Psoas muscle (tissue), 8 donors: ENCODE measurements around the gene EIF2B1. TPM values are rescaled to one million over a fixed set of nuclear protein-coding genes. Genes with fewer than 3 reads are reported as not detected.

Experiments used
- ATAC-seq, 4 donors: fragments of 200-7000 bp; cut with Tn5 transposase; one replicate each; pipeline ENCODE4 v1.9.1; 2020; ENCODE audit warnings: moderate library complexity in 3 of 4, mild to moderate bottlenecking in 2 of 4
- DNase-seq, 2 donors: peaks; one replicate each; pipeline ENCODE4 v3.0.0-alpha.2; 2020
- H3K27ac ChIP-seq: fragments of 200-600 bp; one replicate; pipeline ENCODE4 v1.8.0; 2022
- H3K27me3 ChIP-seq, 3 donors: fragments of 200-600 bp in 1 of 3; one replicate each; pipeline versions ENCODE4 v1.6.1 to v1.8.0; 2013 to 2022; ENCODE audit warnings: low read length in 2 of 3, mild to moderate bottlenecking in 2 of 3, moderate library complexity in 1 of 3; ENCODE audit not compliant: insufficient read depth in 3 of 3
- H3K36me3 ChIP-seq, 2 donors: fragments of 200-600 bp in 1 of 2; one replicate each; pipeline versions ENCODE4 v1.6.1 to v1.8.0; 2013 to 2022; ENCODE audit warnings: low read depth in 1 of 2, mild to moderate bottlenecking in 1 of 2, moderate library complexity in 1 of 2; ENCODE audit not compliant: insufficient read depth in 1 of 2
- H3K4me1 ChIP-seq: fragments of 200-600 bp; one replicate; pipeline ENCODE4 v1.8.0; 2022
- H3K4me3 ChIP-seq: fragments of 200-600 bp; one replicate; pipeline ENCODE4 v1.8.0; 2022; ENCODE audit warnings: mild to moderate bottlenecking
- H3K9me3 ChIP-seq: fragments of 200-600 bp; one replicate; pipeline ENCODE4 v1.8.0; 2022
- WGBS, 3 donors: extraction: QIAGEN DNeasy Blood & Tissue Kit; methylation state at CpG; one replicate each; pipeline versions ENCODE4 v1.1.6 to v1.1.7; 2013; 5-methylcytosine and 5-hydroxymethylcytosine counted together
- intact Hi-C, 2 donors: fragments of 100-400 bp; cut with DNase I; formaldehyde crosslinking; loops; one replicate each; pipeline versions ENCODE4 v1.11.0 to v1.14.2; 2022
- polyA plus RNA-seq, 3 donors: library from polyadenylated mRNA; stranded (reverse); fragments of 200-250 nt; gene quantifications; one replicate each; pipeline ENCODE4 v1.2.3, GENCODE V29; 2013
- total RNA-seq, 4 donors: library from RNA; stranded (reverse); fragmentation: NEBNext Ultra II Directional in 2 of 4; extraction: Animal tissue kit (Norgen Biotek cat#: 25700) in 2 of 4; gene quantifications; one replicate each; pipeline versions ENCODE4 v1.2.1 to v1.2.4, GENCODE V29; 2021 to 2023
- TF ChIP-seq, protein P1 (sequence below): fragments of 200-600 bp; IDR thresholded peaks from one replicate; pipeline ENCODE4 v1.8.0; 2022; ENCODE audit warnings: antibody characterized with exemption
- donor health status: healthy with polysubstance abuse.
- donor health status: DM: no; HTN: no; CAD: no; lungs with moderate emphysema.
- donor health status: Bipolar disorder and iron deficiency.
- donor health status: healthy.
- donor health status: DM: yes; HTN: yes; CAD: no.
- donor health status: DM: no; HTN: no; CAD: no.
- donor health status: DM: no; HTN: no; CAD: no.
- donor health status: DM: yes; HTN: yes; CAD: no.

Gene EIF2B1
- total and polyA plus RNA-seq, 7 donors: 27.4 to 48.2 (median 39.5) TPM

- Histone ChIP-seq H3K27me3 (no peaks in the 10 kb centered on the region), H3K36me3 (peaks cover 5 to 31% of the 10 kb centered on the region in 2 donors), H3K9me3 (no peaks in the 10 kb centered on the region), H3K4me3 (peak overlapping the region; percentile 88), H3K4me1 (peaks cover 9% of the 10 kb centered on the region), H3K27ac (peak overlapping the region; percentile 88)
- DNase-seq: no peak
- WGBS, 3 donors: 9 to 12% (median 10%) methylated on average over 19 of the region's 19 CpGs
- intact Hi-C loops: loop anchor here in 1 of 2 donors (10.0 kb wide), 1 partner anchor 351 kb away; no protein-coding TSS in a partner anchor
- ATAC-seq: peak in 1 of 4 donors; percentile 6
- TF ChIP-seq, protein P1, sequence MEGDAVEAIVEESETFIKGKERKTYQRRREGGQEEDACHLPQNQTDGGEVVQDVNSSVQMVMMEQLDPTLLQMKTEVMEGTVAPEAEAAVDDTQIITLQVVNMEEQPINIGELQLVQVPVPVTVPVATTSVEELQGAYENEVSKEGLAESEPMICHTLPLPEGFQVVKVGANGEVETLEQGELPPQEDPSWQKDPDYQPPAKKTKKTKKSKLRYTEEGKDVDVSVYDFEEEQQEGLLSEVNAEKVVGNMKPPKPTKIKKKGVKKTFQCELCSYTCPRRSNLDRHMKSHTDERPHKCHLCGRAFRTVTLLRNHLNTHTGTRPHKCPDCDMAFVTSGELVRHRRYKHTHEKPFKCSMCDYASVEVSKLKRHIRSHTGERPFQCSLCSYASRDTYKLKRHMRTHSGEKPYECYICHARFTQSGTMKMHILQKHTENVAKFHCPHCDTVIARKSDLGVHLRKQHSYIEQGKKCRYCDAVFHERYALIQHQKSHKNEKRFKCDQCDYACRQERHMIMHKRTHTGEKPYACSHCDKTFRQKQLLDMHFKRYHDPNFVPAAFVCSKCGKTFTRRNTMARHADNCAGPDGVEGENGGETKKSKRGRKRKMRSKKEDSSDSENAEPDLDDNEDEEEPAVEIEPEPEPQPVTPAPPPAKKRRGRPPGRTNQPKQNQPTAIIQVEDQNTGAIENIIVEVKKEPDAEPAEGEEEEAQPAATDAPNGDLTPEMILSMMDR: no peak
Measured at GRCh38 chr12:123634142-123634561, 666 bp upstream of the EIF2B1 start.

DNA sequence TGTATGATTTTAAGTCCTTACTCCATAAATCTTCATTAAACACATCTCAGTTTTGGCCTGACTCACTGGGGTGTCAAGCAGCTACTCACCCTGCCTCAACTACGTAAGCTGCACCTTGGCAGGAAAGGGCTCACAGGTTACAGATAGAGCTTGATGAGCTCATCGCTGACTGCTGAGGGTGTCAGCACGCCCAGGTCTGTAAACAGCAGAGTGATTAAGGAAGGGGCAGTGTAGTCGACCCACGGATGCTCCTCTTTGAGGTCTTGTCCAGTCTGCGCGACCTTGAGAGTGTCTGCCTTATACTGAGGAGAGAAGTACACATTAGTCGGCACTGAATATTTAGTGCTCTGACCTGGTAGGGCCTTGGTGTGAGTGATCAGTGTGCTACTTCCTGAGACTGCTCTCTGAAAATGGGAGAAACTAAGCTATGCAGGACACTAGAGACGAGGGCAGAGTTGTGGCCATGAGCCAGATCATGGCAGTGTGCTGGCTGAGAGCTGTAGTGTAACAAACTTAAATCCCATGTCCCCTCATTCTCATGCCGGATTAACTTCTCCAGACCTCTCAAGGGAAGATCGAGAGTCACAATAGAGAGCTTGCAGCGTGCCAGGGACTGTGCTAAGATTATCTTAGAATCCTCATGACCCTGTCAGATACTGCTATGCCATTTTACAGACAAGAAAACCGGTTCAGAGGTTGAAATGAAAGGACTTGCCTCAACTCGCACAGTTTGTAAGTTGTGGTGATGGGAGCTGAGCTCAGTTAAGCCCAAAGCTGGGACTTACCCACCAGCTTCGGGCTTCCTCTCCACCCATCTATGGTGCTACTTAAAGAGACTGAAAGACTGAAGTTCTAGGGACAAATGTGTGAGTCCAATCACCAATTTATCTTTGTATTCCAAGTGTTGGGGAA lies 11.6 kb downstream of the EIF2B1 start:
- WGBS, 3 donors: 74 to 87% (median 77%) methylated on average over 15 of the region's 15 CpGs
- TF ChIP-seq, protein P1: no peak
- H3K27me3 ChIP-seq: no peaks in the 10 kb centered on the region
- no peak overlapping the region for H3K4me3 ChIP-seq
- ATAC-seq (peak in 2 of 4 donors; percentile 28 to 30), DNase-seq (no peak)
- H3K9me3 ChIP-seq: no peaks in the 10 kb centered on the region
- intact Hi-C loops: loop anchor here in 1 of 2 donors (10.0 kb wide), 1 partner anchor 1107 kb away; no protein-coding TSS in a partner anchor
- peaks cover 11 to 100% of the 10 kb centered on the region in 2 donors for H3K36me3 ChIP-seq
- no peaks in the 10 kb centered on the region for H3K4me1 ChIP-seq
- H3K27ac ChIP-seq: no peak overlapping the region

DNA sequence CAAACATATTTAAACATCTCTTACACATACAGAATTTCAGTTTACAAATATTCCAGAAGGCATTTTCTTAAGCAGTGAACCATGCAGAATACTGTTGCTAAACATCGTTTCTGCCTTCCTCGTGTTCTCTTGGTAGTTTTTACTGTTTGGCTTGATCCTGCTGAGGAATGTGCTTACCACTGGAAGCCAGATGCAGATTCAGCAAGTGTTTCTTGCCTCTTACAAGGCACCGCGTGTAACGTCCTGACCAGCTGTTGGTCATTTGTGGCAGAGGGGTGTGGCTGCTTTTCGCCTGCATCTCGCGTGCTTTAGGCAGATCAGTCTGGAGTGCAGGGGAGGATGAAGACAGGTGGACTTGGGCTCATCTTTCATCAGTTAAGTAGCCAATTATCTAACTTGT lies 12.4 kb downstream of the EIF2B1 start:
- intact Hi-C loops: loop anchor here in 1 of 2 donors (10.0 kb wide), 1 partner anchor 1106 kb away; no protein-coding TSS in a partner anchor
- Histone ChIP-seq H3K4me3 (no peak overlapping the region), H3K27ac (no peak overlapping the region), H3K27me3 (no peaks in the 10 kb centered on the region), H3K36me3 (peaks cover 16 to 100% of the 10 kb centered on the region in 2 donors), H3K9me3 (no peaks in the 10 kb centered on the region), H3K4me1 (no peaks in the 10 kb centered on the region)
- no peak for DNase-seq
- TF ChIP-seq, protein P1: no peak
- ATAC-seq: no peak
- WGBS, 3 donors: 44 to 61% (median 51%) methylated on average over 8 of the region's 8 CpGs

DNA sequence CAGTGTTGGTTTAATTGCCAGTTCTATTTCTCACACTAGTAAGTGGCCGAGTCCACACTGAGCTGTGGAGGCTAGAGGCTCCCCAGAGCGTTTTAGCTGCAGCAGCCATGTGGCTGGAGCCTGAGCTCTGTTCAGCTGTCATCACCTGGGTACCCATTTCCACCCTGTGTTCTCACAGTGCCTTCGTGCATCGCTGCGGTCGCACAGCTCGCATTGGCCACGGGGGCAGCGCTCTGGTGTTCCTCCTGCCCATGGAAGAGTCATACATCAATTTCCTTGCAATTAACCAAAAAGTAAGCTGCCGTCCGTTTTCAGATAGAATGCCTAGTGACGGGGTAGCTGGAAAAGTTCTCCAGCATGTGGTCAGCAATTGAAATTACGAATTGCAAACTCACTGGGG lies 15.9 kb downstream of the EIF2B1 start:
- 84 to 88% (median 87%) methylated on average over 13 of the region's 13 CpGs for WGBS, 3 donors
- Histone ChIP-seq H3K9me3 (no peaks in the 10 kb centered on the region), H3K27me3 (no peaks in the 10 kb centered on the region), H3K36me3 (peaks cover 19 to 100% of the 10 kb centered on the region in 2 donors), H3K27ac (no peak overlapping the region), H3K4me3 (no peak overlapping the region), H3K4me1 (no peaks in the 10 kb centered on the region)
- TF ChIP-seq, protein P1: no peak
- ATAC-seq: no peak
- intact Hi-C loops: no loop called here
- no peak for DNase-seq
